ENCODE results near the gene PDS5A.
"Not testable (repeated sequence)": the region's sequence is repeated elsewhere in the genome, so short reads cannot be mapped to it uniquely, and the experiment has no call there.

PDS5A gene

GRCh38 chr4:39899291-39899690, 78.4 kb downstream of the PDS5A start:
- DNase-seq (ENCODE audit: low spot score): no peak

- no peak for DNase-seq (ENCODE audit: low spot score)
Observed at GRCh38 chr4:39898015-39898414, 79.7 kb downstream of the PDS5A start.

- no peak for DNase-seq (ENCODE audit: low spot score)
Observed at GRCh38 chr4:39893693-39894072, 84.0 kb downstream of the PDS5A start.

GRCh38 chr4:39892988-39893692, 84.6 kb downstream of the PDS5A start:
- DNase-seq (ENCODE audit: low spot score): no peak

GRCh38 chr4:39889226-39889625, 88.5 kb downstream of the PDS5A start:
- DNase-seq (ENCODE audit: low spot score): no peak

GRCh38 chr4:39888541-39888940, 89.2 kb downstream of the PDS5A start:
- no peak for DNase-seq (ENCODE audit: low spot score)

GRCh38 chr4:39883646-39884045, 94.1 kb downstream of the PDS5A start:
- DNase-seq (ENCODE audit: low spot score): no peak

- no peak for DNase-seq (ENCODE audit: low spot score)
Observed at GRCh38 chr4:39881789-39882188, 95.9 kb downstream of the PDS5A start.

- DNase-seq (ENCODE audit: low spot score): no peak
Observed at GRCh38 chr4:39877971-39878370, 99.7 kb downstream of the PDS5A start.

GRCh38 chr4:39873823-39874222, 103.9 kb downstream of the PDS5A start:
- DNase-seq (ENCODE audit: low spot score): no peak

GRCh38 chr4:39865280-39865679, 112.4 kb downstream of the PDS5A start:
- no peak for DNase-seq (ENCODE audit: low spot score)

- no peak for DNase-seq (ENCODE audit: low spot score)
Observed at GRCh38 chr4:39864391-39864790, 113.3 kb downstream of the PDS5A start.

GRCh38 chr4:39860804-39861203, 116.9 kb downstream of the PDS5A start:
- DNase-seq (ENCODE audit: low spot score): no peak

GRCh38 chr4:39855909-39856512, 121.7 kb downstream of the PDS5A start:
- no peak for DNase-seq (ENCODE audit: low spot score)

- DNase-seq (ENCODE audit: low spot score): no peak
Observed at GRCh38 chr4:39852636-39853035, 125.1 kb downstream of the PDS5A start.

- DNase-seq (ENCODE audit: low spot score): no peak
Observed at GRCh38 chr4:39850727-39851126, 127.0 kb downstream of the PDS5A start.

- DNase-seq (ENCODE audit: low spot score): no peak
Observed at GRCh38 chr4:39846705-39847104, 131.0 kb downstream of the PDS5A start.

GRCh38 chr4:39846120-39846519, 131.6 kb downstream of the PDS5A start:
- no peak for DNase-seq (ENCODE audit: low spot score)

- DNase-seq (ENCODE audit: low spot score): no peak
Observed at GRCh38 chr4:39841894-39842293, 135.8 kb downstream of the PDS5A start.

GRCh38 chr4:39840516-39840915, 137.2 kb downstream of the PDS5A start:
- DNase-seq (ENCODE audit: low spot score): not testable (repeated sequence)

GRCh38 chr4:39840027-39840426, 137.7 kb downstream of the PDS5A start:
- no peak for DNase-seq (ENCODE audit: low spot score)

GRCh38 chr4:39838431-39838830, 139.3 kb downstream of the PDS5A start:
- DNase-seq (ENCODE audit: low spot score): not testable (repeated sequence)

- no peak for DNase-seq (ENCODE audit: low spot score)
Observed at GRCh38 chr4:39834269-39834668, 143.4 kb downstream of the PDS5A start.

GRCh38 chr4:39825741-39826231, 151.9 kb downstream of the PDS5A start:
- DNase-seq (ENCODE audit: low spot score): no peak

Measured in hematopoietic multipotent progenitor cell treated with erythropoietin and hydrocortisone succinate and interleukin-3 and kit ligand, for 17 days (in vitro differentiated cells).